NCI-H187 treated with DMSO at 0.1 percent for 48 hours (cell line): ENCODE measurements around the gene C17orf100.
"Not testable (repeated sequence)": the region's sequence is repeated elsewhere in the genome, so short reads cannot be mapped to it uniquely, and the experiment has no call there.

Experiments
- DNase-seq: peaks from one replicate; lab custom pipeline; 2025; lab: John Stamatoyannopoulos, UW

The C17orf100 gene

DNA sequence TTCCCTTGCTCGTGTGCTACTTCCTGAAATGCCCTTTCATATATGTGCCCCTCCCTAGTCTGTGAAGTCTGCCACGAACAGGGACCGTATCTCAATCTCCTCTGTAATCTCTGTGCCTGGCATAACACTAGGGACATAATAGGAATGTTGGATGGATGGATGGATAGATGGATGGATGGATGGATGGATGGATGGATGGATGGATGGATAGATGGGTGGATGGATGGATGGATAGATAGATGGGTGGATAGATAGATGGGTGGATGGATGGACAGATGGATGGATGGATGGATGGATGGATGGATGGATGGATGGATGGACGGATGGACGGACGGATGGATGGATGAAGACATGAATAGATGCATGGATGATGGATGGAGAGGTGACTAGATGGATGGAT lies 40.4 kb downstream of the C17orf100 start:
- not testable (repeated sequence) for DNase-seq

DNA sequence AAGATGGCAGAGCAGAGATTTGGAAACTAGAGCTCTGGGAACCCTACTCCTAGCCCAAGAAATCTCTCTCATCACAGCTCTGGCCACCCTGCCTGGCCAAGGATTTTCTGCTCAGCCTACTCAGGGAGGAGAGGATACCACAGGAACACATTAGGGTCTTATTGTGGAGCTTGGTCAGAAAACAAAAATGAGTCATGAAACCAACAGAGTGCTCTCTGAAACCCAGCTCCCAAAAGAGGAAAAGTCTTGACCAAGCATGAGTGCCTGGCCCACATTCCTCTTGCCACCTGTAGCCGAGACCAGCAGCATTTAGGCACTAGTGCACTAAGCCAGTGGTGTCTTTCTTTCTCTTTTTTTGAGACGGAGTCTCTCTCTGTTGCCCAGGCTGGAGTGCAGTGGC lies 43.5 kb downstream of the C17orf100 start:
- DNase-seq, result no peak

DNA sequence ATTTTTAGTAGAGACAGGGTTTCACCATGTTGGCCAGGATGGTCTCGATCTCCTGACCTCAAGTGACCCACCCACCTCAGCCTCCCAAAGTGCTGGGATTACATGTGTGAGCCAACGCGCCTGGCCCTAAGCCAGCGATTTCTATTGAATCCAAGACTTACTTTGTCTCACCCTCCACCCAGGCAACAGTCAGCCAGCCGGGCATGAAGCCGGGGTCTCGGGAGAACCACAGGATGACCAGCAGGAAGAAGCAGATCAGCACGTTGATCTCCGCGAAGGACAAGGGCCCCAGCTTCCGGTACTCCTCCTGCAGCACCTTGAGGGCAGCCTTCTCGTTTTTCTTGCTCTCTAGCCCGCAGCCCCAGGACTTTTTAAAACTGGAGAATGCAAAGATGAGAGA lies 44.0 kb downstream of the C17orf100 start:
- no peak for DNase-seq

DNA sequence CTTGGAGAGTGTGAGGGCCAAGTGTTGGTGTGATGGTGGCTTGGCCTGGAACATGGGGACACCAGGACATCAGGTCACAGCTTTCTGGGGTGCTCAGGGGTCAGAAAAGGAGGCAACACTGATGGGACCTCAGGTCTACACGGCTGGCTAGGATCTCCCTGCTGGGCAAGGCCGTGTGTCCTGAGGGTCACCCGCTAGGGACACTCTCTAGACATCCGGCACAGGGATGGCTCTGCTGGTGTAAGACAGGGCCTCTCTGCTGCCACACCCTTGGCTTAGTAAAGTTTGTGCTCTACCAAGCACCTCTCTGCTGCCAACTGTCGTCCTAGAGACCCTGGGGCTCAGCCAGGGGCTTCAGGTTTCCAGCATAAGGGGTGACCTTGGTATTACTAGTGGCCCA lies 45.3 kb downstream of the C17orf100 start:
- no peak for DNase-seq

DNA sequence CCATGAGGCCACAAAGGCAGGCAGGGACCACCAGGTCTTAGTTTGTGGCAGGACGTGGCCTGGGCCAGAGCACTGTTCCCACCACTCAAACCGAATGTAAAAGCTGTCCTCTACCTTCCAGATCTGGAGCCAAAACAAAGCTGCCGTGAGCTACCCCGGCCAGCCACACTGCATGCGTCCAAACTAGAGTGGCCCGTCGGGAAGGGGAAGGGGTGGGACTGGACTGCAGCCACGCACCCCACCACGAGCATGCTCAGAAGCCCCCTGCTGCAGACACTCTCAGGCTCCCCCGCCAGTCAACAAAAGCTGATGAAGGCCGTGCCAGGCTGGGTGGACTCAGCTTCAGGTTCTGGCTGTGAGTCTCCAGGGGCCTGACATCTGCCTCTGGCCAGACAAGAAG lies 46.4 kb downstream of the C17orf100 start:
- DNase-seq, result no peak

DNA sequence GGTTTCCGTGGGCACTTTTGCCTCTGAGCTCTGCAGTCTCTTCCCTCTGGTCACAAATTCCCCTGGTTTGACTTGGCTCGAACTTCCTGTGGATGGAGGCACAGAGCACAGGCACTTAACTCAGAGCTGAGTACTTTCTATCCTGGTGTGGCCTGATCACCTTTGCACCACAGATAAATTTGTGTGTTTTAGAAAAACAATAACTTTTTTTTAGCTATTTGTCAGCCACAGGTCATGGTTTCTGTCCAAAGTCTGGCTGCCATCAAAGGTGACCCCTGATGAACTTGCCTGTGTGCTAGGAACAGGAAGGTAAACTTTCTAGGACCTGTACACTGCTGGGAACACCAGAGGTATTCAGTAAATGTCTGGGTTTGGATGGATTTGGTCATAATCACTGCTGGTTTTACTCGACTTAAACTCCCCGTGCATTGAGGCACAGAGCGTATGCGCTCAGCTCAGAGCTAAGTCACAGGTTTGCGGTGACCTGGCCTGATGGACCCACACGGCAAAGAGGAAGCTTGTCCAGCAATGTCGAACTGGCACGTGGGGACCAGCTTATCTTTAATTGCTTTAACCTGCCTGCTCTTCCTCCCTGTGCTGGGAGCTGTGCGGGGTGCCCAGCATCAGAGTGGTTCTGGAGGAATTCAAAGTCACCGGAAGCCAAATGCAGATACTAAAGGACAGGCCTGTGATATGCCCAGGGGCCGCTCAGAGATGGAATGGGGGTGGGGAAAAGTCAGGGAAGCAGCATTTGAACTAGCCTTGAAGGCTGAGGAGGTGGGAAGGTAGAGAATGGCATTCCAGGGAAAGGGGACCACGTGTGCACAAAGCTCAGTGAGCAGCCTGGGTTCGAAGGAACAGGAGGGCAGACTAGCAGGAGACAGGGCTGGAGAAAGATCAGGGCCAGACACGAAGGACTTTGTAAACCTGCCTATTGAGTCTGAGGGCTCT lies 48.7 kb downstream of the C17orf100 start:
- no peak for DNase-seq

DNA sequence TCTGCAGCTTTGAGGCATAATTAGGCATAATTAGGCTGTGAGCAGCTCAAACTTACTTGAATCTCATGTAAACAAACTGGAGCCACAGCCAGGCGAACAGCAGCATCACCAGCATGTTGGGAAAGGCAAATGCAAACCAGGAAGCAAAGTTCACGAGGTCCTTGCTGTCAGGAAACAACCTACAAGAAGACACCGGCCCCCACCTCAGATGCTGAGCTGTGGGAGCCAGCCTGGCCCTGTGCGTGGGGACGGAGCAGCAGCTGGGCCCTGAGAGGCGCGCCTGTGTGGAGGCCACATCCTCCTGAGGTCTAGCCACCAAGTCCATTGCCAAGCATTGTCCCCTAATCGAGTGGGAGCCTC lies 49.4 kb downstream of the C17orf100 start:
- DNase-seq, result no peak

DNA sequence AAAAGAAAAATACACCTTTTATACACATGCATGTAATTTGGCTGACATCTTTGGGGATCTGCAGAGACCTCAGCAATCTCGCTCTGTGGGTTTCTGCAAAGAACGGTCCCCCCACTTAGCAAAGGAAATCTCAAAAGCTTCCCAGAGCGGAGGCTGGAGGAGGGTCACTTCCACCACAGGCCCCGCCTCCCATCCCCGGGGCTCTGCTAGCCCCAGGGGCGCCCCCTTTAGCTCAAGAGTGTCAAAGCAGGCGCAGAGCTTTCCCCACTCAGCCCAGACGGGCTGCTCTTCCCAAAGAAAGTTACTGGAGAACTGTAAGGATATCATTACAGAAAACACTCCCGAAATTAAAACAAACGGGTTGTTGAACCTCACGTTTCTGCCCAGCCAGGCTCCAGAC lies 50.2 kb downstream of the C17orf100 start:
- DNase-seq, result no peak

DNA sequence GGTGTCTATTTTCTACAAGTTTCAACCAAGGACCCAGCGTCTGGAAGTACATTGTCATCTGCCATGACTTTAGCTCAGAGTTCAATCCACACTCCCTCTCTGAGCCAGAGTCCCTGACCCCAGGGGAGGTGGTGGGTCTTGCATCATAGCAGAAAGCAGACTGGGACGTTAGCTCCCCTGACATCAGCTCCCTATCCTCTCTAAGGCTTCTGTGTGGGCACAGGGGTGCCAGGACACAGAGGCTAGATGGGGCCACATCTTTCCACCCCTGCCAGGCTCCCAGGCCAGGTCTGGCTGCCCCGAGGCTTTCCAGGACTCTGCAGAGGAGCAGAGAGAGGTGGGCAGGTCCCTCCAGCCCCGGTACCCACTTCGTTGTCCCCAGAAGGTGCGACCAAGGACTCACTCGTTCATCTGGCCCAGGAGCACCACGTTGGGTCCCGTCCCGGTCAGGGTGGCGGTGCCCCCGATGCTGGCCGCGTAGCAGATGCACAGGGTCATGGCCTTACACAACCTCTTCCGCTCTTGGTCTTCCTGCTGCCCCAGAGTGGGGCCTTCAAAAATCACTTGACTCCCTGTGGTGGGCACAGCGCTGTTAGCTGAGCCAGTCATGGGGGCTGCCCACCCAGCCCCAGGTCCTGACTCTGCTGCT lies 51.1 kb downstream of the C17orf100 start:
- no peak for DNase-seq
